ENCODE data around the gene VILL. TPM values are rescaled to one million over a fixed set of nuclear protein-coding genes. Genes with fewer than 3 reads are reported as not detected.
A peak's percentile ranks its signal among the peaks of the same experiment; 100 is the strongest.

Gene VILL
- total RNA-seq, 4 donors from 2014 or later = 3.5 to 7.5 (median 5.2) TPM

GRCh38 chr3:38027466-38028465 is 37.2 kb downstream of the VILL start:
- Histone ChIP-seq H3K9me3 (no peaks in the 10 kb centered on the region), H3K27ac (peak overlapping the region in 3 of 4 donors; percentile 91 to 95 (median 93)), H3K4me1 (peaks cover 0 to 78% (median 22%) of the 10 kb centered on the region in 3 donors), H3K36me3 (no peaks in the 10 kb centered on the region), H3K27me3 (no peaks in the 10 kb centered on the region), H3K4me3 (peak overlapping the region in 1 of 2 donors; percentile 86)
- no peak for ATAC-seq
- TF ChIP-seq CTCF (IDR thresholded peaks at IDR 0.05) (no peak), POLR2AphosphoS5 (IDR thresholded peaks at IDR 0.05) (no peak), EP300 (IDR thresholded peaks at IDR 0.05) (no peak), POLR2A (IDR thresholded peaks at IDR 0.05) (no peak)
- 80 to 91% methylated on average over 1 to 2 of the region's 6 CpGs for WGBS, 2 donors (ENCODE audit: low coverage in 1 of 2)

- peak overlapping the region; percentile 62 to 95 (median 92) for H3K27ac ChIP-seq
- H3K9me3 ChIP-seq = no peaks in the 10 kb centered on the region
- TF ChIP-seq CTCF (IDR thresholded peaks at IDR 0.05) (no peak), POLR2A (IDR thresholded peaks at IDR 0.05) (no peak), EP300 (IDR thresholded peaks at IDR 0.05) (no peak), POLR2AphosphoS5 (IDR thresholded peaks at IDR 0.05) (no peak)
- H3K4me1 ChIP-seq = peaks cover 0 to 68% (median 22%) of the 10 kb centered on the region in 3 donors
- 19% methylated on average over 3 of the region's 45 CpGs; no CpG with 5 or more reads in 1 of the 2 donors for WGBS, 2 donors (ENCODE audit: low coverage in 1 of 2)
- no peak for ATAC-seq
- H3K36me3 ChIP-seq = no peaks in the 10 kb centered on the region
- peak overlapping the region; percentile 43 to 86 for H3K4me3 ChIP-seq
- H3K27me3 ChIP-seq = no peaks in the 10 kb centered on the region
These were observed 38.2 kb downstream of the VILL start for GRCh38 chr3:38028621-38029361.

DNA sequence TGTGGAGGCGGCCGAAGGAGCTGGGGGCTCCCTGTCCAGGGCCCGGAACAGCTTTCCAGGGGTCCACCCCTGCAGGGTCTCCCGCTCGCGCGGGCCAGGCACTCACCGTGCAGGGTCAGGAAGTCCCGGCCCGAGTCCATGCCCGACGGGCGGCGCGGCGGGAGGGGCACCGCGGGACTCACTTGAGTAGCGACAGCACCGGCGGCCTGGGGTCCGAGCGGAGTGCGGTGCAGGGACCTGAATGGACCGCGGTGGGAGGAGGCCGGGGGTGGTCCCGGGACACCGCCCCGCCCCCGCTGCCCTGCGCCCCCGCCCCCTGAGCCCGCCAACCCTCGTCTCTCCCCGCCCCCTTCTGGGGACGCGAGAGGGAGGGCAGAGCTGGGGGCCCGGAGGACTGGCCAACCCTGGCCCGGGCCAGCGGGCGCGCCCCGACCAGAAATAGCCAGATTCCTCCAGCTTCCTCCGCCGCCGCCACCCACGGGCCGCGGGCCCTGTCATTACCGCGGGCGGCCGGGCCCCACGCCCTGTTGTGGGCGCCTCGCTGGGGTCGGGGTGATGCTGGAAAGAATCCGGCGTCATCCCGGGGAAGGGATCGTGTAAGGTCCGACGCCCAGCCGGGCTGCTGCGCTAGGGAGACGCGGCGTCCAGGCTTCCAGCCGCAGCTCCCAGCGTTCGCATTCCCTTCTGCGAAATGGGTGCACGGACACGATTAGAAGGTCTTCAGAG is 39.0 kb downstream of the VILL start, which contains the start of gene PLCD1:
Gene PLCD1 (minus strand): TSS at position 243 of the 726 bp plus-strand sequence. CDS start 103 bp downstream, at position 140.
- Histone ChIP-seq H3K36me3 (no peaks in the 10 kb centered on the region), H3K4me1 (peaks cover 0 to 63% (median 22%) of the 10 kb centered on the region in 3 donors), H3K9me3 (no peaks in the 10 kb centered on the region), H3K27me3 (no peaks in the 10 kb centered on the region), H3K27ac (peak within 1 kb of the TSS; percentile 62 to 95 (median 92)), H3K4me3 (peak within 1 kb of the TSS; percentile 43 to 86)
- TF ChIP-seq CTCF (IDR thresholded peaks at IDR 0.05) (peak in 1 of 4 experiments; percentile 16), EP300 (IDR thresholded peaks at IDR 0.05) (no peak), POLR2A (IDR thresholded peaks at IDR 0.05) (peak; percentile 65 to 69), POLR2AphosphoS5 (IDR thresholded peaks at IDR 0.05) (peak; percentile 69)
- no CpG with 5 or more reads among the region's 75 CpGs for WGBS, 2 donors (ENCODE audit: low coverage in 1 of 2)
- ATAC-seq = peak; percentile 60

GRCh38 chr3:38030126-38031021 is 39.8 kb downstream of the VILL start:
- TF ChIP-seq CTCF (IDR thresholded peaks at IDR 0.05) = no peak
- TF ChIP-seq EP300 (IDR thresholded peaks at IDR 0.05) = no peak
- peaks cover 0 to 60% (median 21%) of the 10 kb centered on the region in 3 donors for H3K4me1 ChIP-seq

More at GRCh38 chr3:38030126-38031021, 39.8 kb downstream of the VILL start:
- Histone ChIP-seq H3K4me3 (peak overlapping the region; percentile 43 to 86), H3K27ac (peak overlapping the region; percentile 62 to 95 (median 92)), H3K9me3 (no peaks in the 10 kb centered on the region), H3K36me3 (no peaks in the 10 kb centered on the region), H3K27me3 (no peaks in the 10 kb centered on the region)
- 43 to 67% methylated on average over 2 of the region's 8 CpGs for WGBS, 2 donors (ENCODE audit: low coverage in 1 of 2)
- ATAC-seq = no peak

All from gastroesophageal sphincter (tissue), 4 donors.